Endothelial cell of umbilical vein (primary cell): Measurements from ENCODE around the gene ZBTB9.

Source experiments
- CTCF ChIP-seq, 2 donors: IDR thresholded peaks; 1 replicate in 1 of 2; 2 replicates in 1 of 2; pipeline ENCODE4 v1.5.1; 2011; ENCODE audit warnings: low read length in 2 of 2, mild to moderate bottlenecking in 2 of 2, moderate library complexity in 2 of 2, control low read depth in 1 of 2, inconsistent platforms in 1 of 2, low read depth in 1 of 2; ENCODE audit not compliant: insufficient read depth in 1 of 2; ENCODE audit errors: extremely low read depth in 1 of 2
- EZH2 ChIP-seq: IDR thresholded peaks from 2 replicates; pipeline ENCODE4 v1.6.1; 2012; ENCODE audit warnings: borderline replicate concordance, low read depth, mild to moderate bottlenecking, moderate library complexity, low read length, inconsistent platforms; ENCODE audit not compliant: severe bottlenecking
- JUN ChIP-seq: IDR thresholded peaks from 2 replicates; pipeline ENCODE4 v1.6.1; 2011; ENCODE audit warnings: borderline replicate concordance, low read depth; ENCODE audit not compliant: insufficient read length, insufficient read depth
- MAX ChIP-seq: IDR thresholded peaks from 2 replicates; pipeline ENCODE4 v1.6.1; 2011; ENCODE audit not compliant: insufficient read depth, insufficient read length
- MYC ChIP-seq: IDR thresholded peaks from one replicate; pipeline ENCODE4 v1.6.1; 2011; ENCODE audit warnings: mild to moderate bottlenecking, low read depth, low read length
- POLR2A ChIP-seq: IDR thresholded peaks from 2 replicates; pipeline ENCODE4 v1.6.1; 2012; ENCODE audit warnings: low read depth, mild to moderate bottlenecking, control low read depth, low read length
- POLR2AphosphoS5 ChIP-seq: IDR thresholded peaks from 2 replicates; pipeline ENCODE4 v1.6.1; 2012; ENCODE audit warnings: low read depth, mild to moderate bottlenecking, control low read depth, low read length, moderate library complexity; ENCODE audit not compliant: insufficient read depth

GRCh38 chr6:33427585-33428223 is 26.7 kb upstream of the ZBTB9 start:
- TF ChIP-seq POLR2A = no peak
- no peak for TF ChIP-seq CTCF (IDR thresholded peaks at IDR 0.05; ENCODE audit: extremely low read depth in 1 of 2, insufficient read depth in 1 of 2, low read depth in 1 of 2, low read length in 2 of 2)
- TF ChIP-seq POLR2AphosphoS5 = no peak
- TF ChIP-seq MAX = no peak
- no peak for TF ChIP-seq EZH2
- no peak for TF ChIP-seq MYC
- no peak for TF ChIP-seq JUN
